Transverse colon (tissue), 4 donors: ENCODE measurements around the gene SMCO3. TPM values are rescaled to one million over a fixed set of nuclear protein-coding genes. Genes with fewer than 3 reads are reported as not detected.

Experiments
- DNase-seq: peaks from one replicate; pipeline ENCODE4 v3.0.0-alpha.2; 2019
- H3K27ac ChIP-seq, 4 donors: fragments of 200-600 bp; sonication (generic); 2 replicates each; pipeline ENCODE4 v1.5.1; 2016 to 2018; ENCODE audit warnings: inconsistent platforms in 4 of 4
- H3K27me3 ChIP-seq: fragments of 200-600 bp; sonication (generic); 2 replicates; pipeline ENCODE4 v1.5.1; 2017; ENCODE audit warnings: inconsistent platforms
- H3K36me3 ChIP-seq, 4 donors: fragments of 200-600 bp; sonication (generic); 2 replicates each; pipeline ENCODE4 v1.5.1; 2017 to 2019; ENCODE audit warnings: inconsistent platforms in 4 of 4
- H3K4me1 ChIP-seq, 4 donors: fragments of 200-600 bp; sonication (generic); 2 replicates each; pipeline ENCODE4 v1.5.1; 2017 to 2020; ENCODE audit warnings: inconsistent platforms in 4 of 4
- H3K4me3 ChIP-seq, 4 donors: fragments of 200-600 bp; sonication (generic); 1 replicate in 1 of 4; 2 replicates in 3 of 4; pipeline versions ENCODE4 v1.5.1 to v1.6.1; 2017 to 2019; ENCODE audit warnings: inconsistent platforms in 4 of 4
- H3K9me3 ChIP-seq, 2 donors: fragments of 200-600 bp; sonication (generic); 2 replicates each; pipeline ENCODE4 v1.5.1; 2017 to 2019; ENCODE audit warnings: inconsistent platforms in 2 of 2
- EP300 ChIP-seq: sonication (generic); formaldehyde crosslinking; IDR thresholded peaks from one replicate; pipeline ENCODE4 v1.6.1; 2017; ENCODE audit warnings: antibody characterized with exemption, low read depth
- POLR2A ChIP-seq: fragments of 450-650 bp; IDR thresholded peaks from one replicate; pipeline ENCODE4 v1.6.1; 2016; ENCODE audit warnings: antibody characterized with exemption, mild to moderate bottlenecking, moderate library complexity
- POLR2AphosphoS5 ChIP-seq, 3 donors: sonication (generic); formaldehyde crosslinking; IDR thresholded peaks; one replicate each; pipeline ENCODE4 v1.6.1; 2016; ENCODE audit warnings: antibody characterized with exemption in 3 of 3
- WGBS, 2 donors: methylation state at CpG; one replicate each; pipeline ENCODE4 v1.1.5; 2018; ENCODE audit warnings: low coverage in 1 of 2; 5-methylcytosine and 5-hydroxymethylcytosine counted together
- in situ Hi-C, 4 donors: fragments of 200-750 bp; cut with MboI; loops; one replicate each; pipeline versions ENCODE4 v1.15.0 to v1.15.1; 2017; ENCODE audit warnings: low sequenced_read_pairs in 3 of 4, low pct_ligation_motif_present in 1 of 4, low pct_unique_long_range_greater_than_20kb in 1 of 4
- intact Hi-C: fragments of 100-400 bp; cut with DNase I; formaldehyde crosslinking; loops from one replicate; pipeline ENCODE4 v1.15.1; 2023; ENCODE audit warnings: low total_unique reads
- total RNA-seq, 4 donors: library from RNA; depleted of rRNA; stranded (reverse); fragments of >200 nt; gene quantifications; one replicate each; pipeline ENCODE4 v1.1.0, GENCODE V29; 2016
- TF ChIP-seq, protein P1 (sequence below), 5 experiments: fragments of 200-600 bp in 3 of 5; fragments of 450-650 bp in 2 of 5; sonication (generic) in 3 of 5; IDR thresholded peaks; 1 replicate in 2 of 5; 2 replicates in 3 of 5; pipeline ENCODE4 v1.5.1; 2016 to 2017; ENCODE audit warnings: antibody characterized with exemption in 5 of 5, inconsistent platforms in 3 of 5, mild to moderate bottlenecking in 2 of 5, moderate library complexity in 1 of 5

The SMCO3 gene
- total RNA-seq, 4 donors from 2014 or later = not detected

DNA sequence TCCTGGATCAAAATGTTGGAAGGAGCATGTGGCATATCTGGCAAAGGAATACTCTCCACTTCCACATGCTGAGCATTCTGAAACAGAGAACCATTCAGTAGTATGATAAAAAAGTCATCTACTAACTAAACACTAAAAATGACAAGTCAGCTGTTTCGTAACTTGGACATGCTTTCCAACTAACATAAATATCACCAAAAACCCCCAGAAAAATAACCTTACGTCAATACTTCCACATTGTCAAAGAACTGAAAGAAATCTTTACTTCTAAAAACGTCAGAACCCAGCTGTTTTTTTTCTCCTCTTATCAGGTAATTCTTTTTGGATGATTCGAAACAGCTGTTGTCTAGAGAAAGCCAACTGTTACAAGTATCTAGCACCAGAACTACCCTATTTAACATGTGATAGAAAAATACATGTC lies 18.9 kb downstream of the SMCO3 start:
- intact Hi-C loops = no loop called here
- TF ChIP-seq, protein P1, sequence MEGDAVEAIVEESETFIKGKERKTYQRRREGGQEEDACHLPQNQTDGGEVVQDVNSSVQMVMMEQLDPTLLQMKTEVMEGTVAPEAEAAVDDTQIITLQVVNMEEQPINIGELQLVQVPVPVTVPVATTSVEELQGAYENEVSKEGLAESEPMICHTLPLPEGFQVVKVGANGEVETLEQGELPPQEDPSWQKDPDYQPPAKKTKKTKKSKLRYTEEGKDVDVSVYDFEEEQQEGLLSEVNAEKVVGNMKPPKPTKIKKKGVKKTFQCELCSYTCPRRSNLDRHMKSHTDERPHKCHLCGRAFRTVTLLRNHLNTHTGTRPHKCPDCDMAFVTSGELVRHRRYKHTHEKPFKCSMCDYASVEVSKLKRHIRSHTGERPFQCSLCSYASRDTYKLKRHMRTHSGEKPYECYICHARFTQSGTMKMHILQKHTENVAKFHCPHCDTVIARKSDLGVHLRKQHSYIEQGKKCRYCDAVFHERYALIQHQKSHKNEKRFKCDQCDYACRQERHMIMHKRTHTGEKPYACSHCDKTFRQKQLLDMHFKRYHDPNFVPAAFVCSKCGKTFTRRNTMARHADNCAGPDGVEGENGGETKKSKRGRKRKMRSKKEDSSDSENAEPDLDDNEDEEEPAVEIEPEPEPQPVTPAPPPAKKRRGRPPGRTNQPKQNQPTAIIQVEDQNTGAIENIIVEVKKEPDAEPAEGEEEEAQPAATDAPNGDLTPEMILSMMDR (IDR thresholded peaks at IDR 0.05) = no peak
- no peak for TF ChIP-seq EP300
- TF ChIP-seq POLR2AphosphoS5 (IDR thresholded peaks at IDR 0.05) = no peak
- no peak for TF ChIP-seq POLR2A
- H3K36me3 ChIP-seq = peaks cover 0 to 75% (median 36%) of the 10 kb centered on the region in 4 donors

DNA sequence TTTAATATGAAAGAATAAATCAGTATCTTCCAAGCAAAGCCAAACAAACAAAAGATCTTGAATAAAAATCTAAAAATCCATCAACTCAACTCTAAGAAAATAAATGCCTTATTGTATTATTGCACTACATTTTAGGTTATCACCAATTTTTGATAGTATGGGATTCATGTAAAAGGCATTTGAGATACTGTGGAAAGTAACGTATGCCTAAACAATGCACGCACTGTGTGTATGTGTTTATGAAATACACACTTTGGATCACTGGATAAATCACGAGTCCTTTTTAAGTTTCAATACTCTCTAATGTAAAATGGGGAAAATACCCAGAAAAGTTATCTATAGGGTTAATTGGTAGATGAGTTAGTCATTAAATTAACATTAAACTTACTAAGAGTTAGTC lies 28.4 kb downstream of the SMCO3 start:
- Histone ChIP-seq H3K36me3 (peaks cover 0 to 46% (median 23%) of the 10 kb centered on the region in 4 donors), H3K27ac (no peak overlapping the region), H3K9me3 (no peaks in the 10 kb centered on the region), H3K4me3 (no peak overlapping the region), H3K4me1 (peaks cover 0 to 14% (median 1%) of the 10 kb centered on the region in 4 donors), H3K27me3 (no peaks in the 10 kb centered on the region)
- in situ Hi-C loops = no loop called here
- no peak for TF ChIP-seq POLR2A
- TF ChIP-seq, protein P1 (IDR thresholded peaks at IDR 0.05) = no peak
- no peak for TF ChIP-seq POLR2AphosphoS5 (IDR thresholded peaks at IDR 0.05)
- no peak for TF ChIP-seq EP300
- intact Hi-C loops = no loop called here
- DNase-seq = no peak
- 95 to 98% methylated on average over 3 of the region's 3 CpGs for WGBS, 2 donors

More for the DNA sequence above, 18.9 kb downstream of the SMCO3 start:
- WGBS, 2 donors = 76 to 79% methylated on average over 4 of the region's 4 CpGs
- DNase-seq = no peak
- Histone ChIP-seq H3K27me3 (no peaks in the 10 kb centered on the region), H3K9me3 (no peaks in the 10 kb centered on the region), H3K4me1 (no peaks in the 10 kb centered on the region), H3K27ac (no peak overlapping the region), H3K4me3 (no peak overlapping the region)
- in situ Hi-C loops = no loop called here

DNA sequence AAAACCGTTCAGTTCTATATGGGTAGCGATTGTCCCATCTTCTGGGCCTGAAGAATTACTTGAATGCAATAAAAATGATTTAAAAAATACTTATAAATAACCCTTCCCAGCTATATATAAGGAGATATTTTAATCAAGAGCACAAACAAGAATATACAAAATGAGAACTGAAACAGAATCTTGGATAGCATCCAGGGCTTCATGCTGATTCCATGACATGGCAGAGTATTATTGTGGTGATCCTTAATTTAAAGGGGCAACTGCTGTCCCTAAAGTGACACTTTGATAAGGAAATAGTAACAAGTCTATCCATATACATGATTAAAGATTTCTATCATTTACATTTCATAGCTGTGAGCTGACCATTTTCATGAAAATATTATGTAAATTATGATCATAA lies 29.5 kb downstream of the SMCO3 start:
- WGBS, 2 donors = 92 to 100% methylated on average over 2 of the region's 2 CpGs
- H3K4me1 ChIP-seq = peaks cover 0 to 14% (median 1%) of the 10 kb centered on the region in 4 donors
- in situ Hi-C loops = no loop called here
- no peak overlapping the region for H3K27ac ChIP-seq
- peaks cover 0 to 35% (median 17%) of the 10 kb centered on the region in 4 donors for H3K36me3 ChIP-seq
- no peaks in the 10 kb centered on the region for H3K9me3 ChIP-seq
- no peak overlapping the region for H3K4me3 ChIP-seq
- no peak for TF ChIP-seq POLR2A
- TF ChIP-seq POLR2AphosphoS5 (IDR thresholded peaks at IDR 0.05) = no peak
- TF ChIP-seq EP300 = no peak
- TF ChIP-seq, protein P1 (IDR thresholded peaks at IDR 0.05) = no peak
- no peak for DNase-seq
- no peaks in the 10 kb centered on the region for H3K27me3 ChIP-seq
- intact Hi-C loops = no loop called here

DNA sequence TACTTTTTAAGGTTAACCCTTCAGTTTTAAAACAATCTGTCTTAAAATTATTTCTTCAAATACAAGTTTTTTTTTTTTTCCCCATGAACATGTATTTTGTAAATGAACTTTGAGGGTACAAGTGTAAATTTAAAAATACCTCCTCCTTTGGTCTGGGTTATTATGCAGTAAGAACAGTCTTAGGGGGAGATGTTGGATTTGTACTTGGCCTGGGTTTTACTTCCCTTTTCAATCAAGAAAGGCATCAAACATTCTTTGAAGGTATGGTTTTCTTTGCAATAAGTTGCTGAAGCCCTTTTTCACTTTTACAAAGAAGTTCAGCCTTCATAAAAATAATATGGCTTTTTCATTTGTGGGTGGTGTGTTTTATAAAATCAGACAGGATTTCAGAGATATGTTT lies 31.2 kb downstream of the SMCO3 start:
- H3K27me3 ChIP-seq = no peaks in the 10 kb centered on the region
- TF ChIP-seq POLR2AphosphoS5 (IDR thresholded peaks at IDR 0.05) (no peak), EP300 (no peak), POLR2A (no peak)
- TF ChIP-seq, protein P1 (IDR thresholded peaks at IDR 0.05) = no peak
- no peak overlapping the region for H3K27ac ChIP-seq
- H3K9me3 ChIP-seq = no peaks in the 10 kb centered on the region
- peaks cover 0 to 18% (median 9%) of the 10 kb centered on the region in 4 donors for H3K36me3 ChIP-seq
- H3K4me3 ChIP-seq = no peak overlapping the region
- H3K4me1 ChIP-seq = peaks cover 0 to 15% (median 2%) of the 10 kb centered on the region in 4 donors
- in situ Hi-C loops (no loop called here), intact Hi-C loops (no loop called here)
- DNase-seq = no peak
